Sigmoid colon (tissue), 7 donors: ENCODE results near the gene TENT4A. TPM values are rescaled to one million over a fixed set of nuclear protein-coding genes. Genes with fewer than 3 reads are reported as not detected.

Source experiments
- DNase-seq: peaks from one replicate; pipeline ENCODE4 v3.0.0-alpha.2; 2019
- H3K27ac ChIP-seq, 4 donors: fragments of 200-600 bp; sonication (generic); one replicate each; pipeline ENCODE4 v1.5.1; 2016 to 2019; ENCODE audit warnings: mild to moderate bottlenecking in 1 of 4
- H3K27me3 ChIP-seq, 3 donors: fragments of 200-600 bp; sonication (generic); one replicate each; pipeline ENCODE4 v1.5.1; 2019; ENCODE audit warnings: mild to moderate bottlenecking in 1 of 3
- H3K36me3 ChIP-seq, 4 donors: fragments of 200-600 bp; sonication (generic); one replicate each; pipeline ENCODE4 v1.5.1; 2016 to 2019
- H3K4me1 ChIP-seq, 4 donors: fragments of 200-600 bp; sonication (generic); one replicate each; pipeline ENCODE4 v1.5.1; 2017 to 2019
- H3K4me3 ChIP-seq, 4 donors: fragments of 200-600 bp; sonication (generic); one replicate each; pipeline ENCODE4 v1.5.1; 2017 to 2019; ENCODE audit warnings: mild to moderate bottlenecking in 2 of 4, moderate library complexity in 1 of 4
- H3K9me3 ChIP-seq, 4 donors: fragments of 200-600 bp in 3 of 4; sonication (generic) in 3 of 4; one replicate each; pipeline versions ENCODE4 v1.5.1 to v1.6.1; 2013 to 2019
- CTCF ChIP-seq, 4 experiments: fragments of 450-650 bp in 3 of 4; fragments of 200-600 bp in 1 of 4; IDR thresholded peaks; one replicate each; pipeline ENCODE4 v1.5.1; 2016 to 2019; ENCODE audit warnings: antibody characterized with exemption in 4 of 4, mild to moderate bottlenecking in 3 of 4, moderate library complexity in 2 of 4
- EP300 ChIP-seq, 4 donors: sonication (generic); formaldehyde crosslinking; IDR thresholded peaks; one replicate each; pipeline ENCODE4 v1.6.1; 2017; ENCODE audit warnings: antibody characterized with exemption in 4 of 4
- POLR2A ChIP-seq, 2 donors: fragments of 450-650 bp; IDR thresholded peaks; one replicate each; pipeline ENCODE4 v1.6.1; 2016; ENCODE audit warnings: antibody characterized with exemption in 2 of 2, mild to moderate bottlenecking in 2 of 2, moderate library complexity in 2 of 2
- POLR2AphosphoS5 ChIP-seq, 4 donors: sonication (generic); formaldehyde crosslinking; IDR thresholded peaks; one replicate each; pipeline ENCODE4 v1.6.1; 2017; ENCODE audit warnings: antibody characterized with exemption in 4 of 4
- WGBS, 2 donors: extraction: QIAGEN DNeasy Blood & Tissue Kit; methylation state at CpG; one replicate each; pipeline ENCODE4 v1.1.7; 2013; 5-methylcytosine and 5-hydroxymethylcytosine counted together
- intact Hi-C: fragments of 100-400 bp; cut with DNase I; formaldehyde crosslinking; loops from one replicate; pipeline ENCODE4 v1.15.1; 2023
- polyA plus RNA-seq, 3 donors: library from polyadenylated mRNA; stranded (reverse); fragments of 200-250 nt; gene quantifications; one replicate each; pipeline ENCODE4 v1.2.3, GENCODE V29; 2013
- total RNA-seq, 4 donors: library from RNA; depleted of rRNA; stranded (reverse); fragments of >200 nt; gene quantifications; one replicate each; pipeline ENCODE4 v1.1.0, GENCODE V29; 2016
- donor health status: healthy with polysubstance abuse.
- donor health status: Bipolar disorder and iron deficiency.
- donor health status: healthy.

Gene TENT4A
- total and polyA plus RNA-seq, 7 donors, result 3.0 to 27.4 (median 14.6) TPM

- peaks cover 0 to 83% (median 13%) of the 10 kb centered on the region in 4 donors for H3K36me3 ChIP-seq
- TF ChIP-seq EP300 (IDR thresholded peaks at IDR 0.05) (no peak), CTCF (IDR thresholded peaks at IDR 0.05) (no peak), POLR2AphosphoS5 (IDR thresholded peaks at IDR 0.05) (no peak), POLR2A (IDR thresholded peaks at IDR 0.05) (no peak)
- no peak overlapping the region for H3K4me3 ChIP-seq
- 93 to 96% methylated on average over 9 of the region's 9 CpGs for WGBS, 2 donors
- H3K4me1 ChIP-seq, result peaks cover 0 to 6% (median 4%) of the 10 kb centered on the region in 4 donors
- no peaks in the 10 kb centered on the region for H3K9me3 ChIP-seq
- DNase-seq, result peak; percentile 39
- H3K27ac ChIP-seq, result no peak overlapping the region
- intact Hi-C loops, result loop anchor here (5.0 to 10.0 kb wide), 3 partner anchors 34 to 1254 kb away; partner anchors contain the start of genes MED10 and TENT4A
- H3K27me3 ChIP-seq, result no peaks in the 10 kb centered on the region
These were observed 33.0 kb downstream of the TENT4A start for GRCh38 chr5:6746244-6746643.

- H3K9me3 ChIP-seq, result no peaks in the 10 kb centered on the region
- H3K4me1 ChIP-seq, result peaks cover 0 to 6% (median 4%) of the 10 kb centered on the region in 4 donors
- 89 to 96% methylated on average over 9 of the region's 9 CpGs for WGBS, 2 donors
- no peak overlapping the region for H3K4me3 ChIP-seq
- peaks cover 5 to 85% (median 18%) of the 10 kb centered on the region in 4 donors for H3K36me3 ChIP-seq
- intact Hi-C loops, result loop anchor here (5.0 to 10.0 kb wide), 3 partner anchors 35 to 1255 kb away; partner anchors contain the start of genes MED10 and TENT4A
- no peak for TF ChIP-seq POLR2A (IDR thresholded peaks at IDR 0.05)
- TF ChIP-seq POLR2AphosphoS5 (IDR thresholded peaks at IDR 0.05), result no peak
- TF ChIP-seq CTCF (IDR thresholded peaks at IDR 0.05), result no peak
- no peak for TF ChIP-seq EP300 (IDR thresholded peaks at IDR 0.05)
- DNase-seq, result peak; percentile 35
- H3K27ac ChIP-seq, result no peak overlapping the region
- H3K27me3 ChIP-seq, result no peaks in the 10 kb centered on the region
These were observed 33.9 kb downstream of the TENT4A start for GRCh38 chr5:6747103-6747502.

- Histone ChIP-seq H3K4me1 (peaks cover 0 to 6% (median 4%) of the 10 kb centered on the region in 4 donors), H3K4me3 (no peak overlapping the region), H3K36me3 (peaks cover 14 to 85% (median 26%) of the 10 kb centered on the region in 4 donors), H3K27ac (no peak overlapping the region), H3K27me3 (no peaks in the 10 kb centered on the region), H3K9me3 (no peaks in the 10 kb centered on the region)
- WGBS, 2 donors, result 94 to 96% methylated on average over 11 of the region's 11 CpGs
- TF ChIP-seq POLR2AphosphoS5 (IDR thresholded peaks at IDR 0.05) (no peak), POLR2A (IDR thresholded peaks at IDR 0.05) (no peak), CTCF (IDR thresholded peaks at IDR 0.05) (no peak), EP300 (IDR thresholded peaks at IDR 0.05) (no peak)
- DNase-seq, result peak; percentile 47
- intact Hi-C loops, result loop anchor here (5.0 to 10.0 kb wide), 3 partner anchors 36 to 1256 kb away; partner anchors contain the start of genes MED10 and TENT4A
These were observed 34.9 kb downstream of the TENT4A start for GRCh38 chr5:6748142-6748541.

GRCh38 chr5:6749026-6749716 is 35.9 kb downstream of the TENT4A start:
- H3K27ac ChIP-seq, result no peak overlapping the region
- H3K4me3 ChIP-seq, result no peak overlapping the region
- peaks cover 20 to 86% (median 33%) of the 10 kb centered on the region in 4 donors for H3K36me3 ChIP-seq
- 95% methylated on average over 22 of the region's 22 CpGs for WGBS, 2 donors
- TF ChIP-seq POLR2AphosphoS5 (IDR thresholded peaks at IDR 0.05), result no peak
- no peak for TF ChIP-seq EP300 (IDR thresholded peaks at IDR 0.05)
- no peak for TF ChIP-seq POLR2A (IDR thresholded peaks at IDR 0.05)
- intact Hi-C loops, result loop anchor here (5.0 to 10.0 kb wide), 3 partner anchors 37 to 1257 kb away; partner anchors contain the start of genes MED10 and TENT4A
- peaks cover 0 to 6% (median 4%) of the 10 kb centered on the region in 4 donors for H3K4me1 ChIP-seq
- DNase-seq, result peak; percentile 41
- H3K27me3 ChIP-seq, result no peaks in the 10 kb centered on the region
- no peaks in the 10 kb centered on the region for H3K9me3 ChIP-seq

GRCh38 chr5:6750142-6750840 is 37.1 kb downstream of the TENT4A start:
- no peaks in the 10 kb centered on the region for H3K27me3 ChIP-seq
- peaks cover 0 to 3% (median 3%) of the 10 kb centered on the region in 4 donors for H3K4me1 ChIP-seq
- peak; percentile 44 for DNase-seq
- H3K9me3 ChIP-seq, result no peaks in the 10 kb centered on the region
- intact Hi-C loops, result no loop called here
- no peak overlapping the region for H3K27ac ChIP-seq
- peaks cover 27 to 91% (median 41%) of the 10 kb centered on the region in 4 donors for H3K36me3 ChIP-seq
- TF ChIP-seq CTCF (IDR thresholded peaks at IDR 0.05) (no peak), POLR2AphosphoS5 (IDR thresholded peaks at IDR 0.05) (no peak), POLR2A (IDR thresholded peaks at IDR 0.05) (no peak), EP300 (IDR thresholded peaks at IDR 0.05) (no peak)
- WGBS, 2 donors, result 90 to 93% methylated on average over 23 of the region's 23 CpGs
- no peak overlapping the region for H3K4me3 ChIP-seq
